COLO829 (cell line): Measurements from ENCODE around the gene TMEM272.

Experiments used
- DNase-seq: peaks from one replicate; pipeline ENCODE4 v3.0.0; 2012; ENCODE audit warnings: low spot score

Gene TMEM272

DNA sequence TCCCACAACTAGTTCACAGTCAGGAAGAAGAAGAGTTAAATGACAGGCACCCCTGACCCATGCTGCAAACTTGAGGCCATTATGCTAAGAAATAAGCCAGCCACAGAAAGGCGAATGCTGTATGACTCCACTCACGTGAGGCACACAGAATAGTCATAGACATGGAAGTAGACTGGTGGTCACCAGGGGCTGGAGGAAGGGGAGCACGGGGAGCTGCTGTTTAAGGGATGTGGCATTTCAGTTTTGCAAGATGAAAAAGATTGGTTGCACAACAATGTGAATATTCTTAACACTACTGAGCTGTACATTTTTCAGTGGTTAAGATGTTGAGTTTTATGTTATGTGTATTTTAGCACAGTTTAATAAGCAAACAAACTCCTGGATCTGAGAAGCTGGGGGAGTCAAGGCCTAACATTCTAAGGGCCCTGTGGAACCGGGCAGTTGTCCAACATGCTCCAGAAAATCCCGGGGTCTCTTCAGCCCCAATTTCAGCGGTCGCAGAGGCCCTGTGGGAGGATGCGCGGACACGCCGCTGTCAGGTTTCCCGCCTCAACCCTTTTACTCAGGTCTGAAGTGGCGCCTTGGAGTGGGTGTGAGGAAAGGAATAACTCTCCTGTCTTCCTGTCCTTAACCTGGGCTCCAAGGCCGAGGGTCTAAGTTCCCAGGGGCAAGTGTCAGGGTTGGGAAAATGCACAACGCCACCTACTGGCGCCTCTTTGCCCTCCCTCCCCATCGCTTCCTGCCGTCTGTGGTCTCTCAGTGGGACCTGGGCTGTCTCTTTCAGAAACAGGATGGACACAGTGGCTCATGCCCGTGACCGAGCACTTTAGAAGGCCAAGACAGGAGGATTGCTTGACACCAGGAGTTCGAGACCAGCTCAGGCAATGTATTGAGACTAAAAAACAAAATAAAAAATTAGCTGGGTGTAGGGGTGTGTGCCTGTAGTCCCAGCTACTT, 4.4 kb upstream of the TMEM272 start:
- DNase-seq = peak; percentile 43

DNA sequence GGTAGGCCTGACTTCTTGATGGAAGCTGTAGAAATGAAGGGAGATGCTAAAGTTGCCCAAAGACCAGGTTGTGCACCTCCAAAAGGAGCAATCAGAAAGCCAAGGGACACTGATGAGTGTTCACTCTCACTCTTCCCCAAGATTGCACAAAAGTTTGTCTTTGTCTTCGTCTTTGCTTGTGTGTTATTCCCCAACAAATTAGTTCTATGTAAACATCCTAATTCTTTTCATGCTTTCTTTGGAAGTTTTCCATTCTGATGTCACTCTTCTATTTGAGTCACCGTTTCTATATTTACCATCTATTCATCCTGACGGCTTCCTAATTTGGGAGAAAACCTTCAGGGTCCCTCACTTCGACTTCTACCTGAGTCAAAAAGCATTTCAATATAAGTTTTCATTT, 3.7 kb upstream of the TMEM272 start:
- DNase-seq = peak; percentile 20

DNA sequence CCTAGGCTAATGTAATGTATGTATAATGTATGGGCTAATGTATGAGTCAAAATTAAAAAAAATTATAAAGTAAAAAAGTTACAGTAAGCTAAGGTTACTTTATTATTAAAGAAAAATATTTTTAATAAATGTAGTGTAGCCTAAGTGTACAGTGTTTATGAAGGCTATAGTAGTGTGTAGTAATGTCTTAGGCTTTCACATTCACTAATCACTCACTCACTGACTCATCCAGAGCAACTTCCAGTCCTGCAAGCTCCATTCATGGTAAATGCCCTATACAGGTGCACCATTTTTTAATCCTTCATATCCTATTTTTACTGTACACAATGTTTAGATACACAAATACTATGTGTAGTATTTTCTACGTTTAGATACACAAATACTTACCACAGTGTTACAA, 1.8 kb upstream of the TMEM272 start:
- no peak for DNase-seq

DNA sequence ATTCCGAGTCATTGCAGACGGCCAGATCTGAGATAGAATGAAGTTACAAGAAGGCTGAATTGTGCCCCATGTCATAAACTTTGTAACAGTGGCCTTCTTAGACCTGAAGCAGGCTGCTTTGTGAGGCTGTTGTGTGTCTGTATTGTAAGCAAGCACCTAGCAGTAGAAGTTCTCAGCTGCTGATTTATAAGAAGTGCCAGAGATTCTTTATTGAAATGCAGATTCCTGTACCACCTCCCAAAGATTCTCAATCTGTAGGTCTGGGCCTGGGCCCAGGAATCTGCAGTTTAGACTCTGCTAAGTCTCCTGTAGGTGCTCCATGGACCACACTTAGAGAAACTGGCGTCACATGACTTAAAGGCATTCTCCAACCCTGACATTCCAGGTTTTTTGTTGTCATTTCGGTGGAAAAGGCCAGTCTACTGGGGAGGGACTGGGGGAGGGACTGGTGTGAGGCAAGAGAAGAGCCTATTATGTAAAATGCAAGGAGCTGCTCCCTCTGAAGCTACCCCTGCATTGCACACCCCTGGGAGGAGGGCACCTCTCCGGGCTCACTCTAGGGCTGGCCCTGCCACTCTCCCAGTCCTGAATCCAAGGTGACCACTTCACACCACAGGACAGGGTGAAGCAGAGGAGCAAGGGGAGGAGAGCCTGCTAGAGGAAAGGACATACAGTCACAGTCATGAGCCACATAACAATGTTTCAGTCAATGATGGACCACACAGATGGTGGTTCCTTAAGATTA, 769 bp upstream of the TMEM272 start:
- peak; percentile 11 for DNase-seq

DNA sequence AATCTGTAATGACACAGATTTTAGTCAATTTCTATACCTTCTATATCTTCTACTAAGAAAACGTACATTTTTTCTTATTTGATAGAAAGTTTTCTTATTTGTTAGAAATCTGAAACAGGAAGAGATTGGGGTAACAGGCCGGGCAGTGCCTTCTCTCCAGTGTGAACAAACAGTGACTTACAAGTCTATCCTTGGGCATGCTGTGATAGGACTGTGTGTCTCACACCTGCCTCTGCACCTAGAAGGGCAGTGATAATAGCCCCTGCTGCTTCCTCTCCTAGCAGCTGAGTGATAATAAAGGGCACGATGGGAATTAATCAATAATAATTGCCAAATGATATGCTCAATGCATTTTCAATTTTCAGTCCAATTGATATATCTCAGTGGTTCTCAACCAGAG, 1.4 kb downstream of the TMEM272 start:
- DNase-seq = no peak

DNA sequence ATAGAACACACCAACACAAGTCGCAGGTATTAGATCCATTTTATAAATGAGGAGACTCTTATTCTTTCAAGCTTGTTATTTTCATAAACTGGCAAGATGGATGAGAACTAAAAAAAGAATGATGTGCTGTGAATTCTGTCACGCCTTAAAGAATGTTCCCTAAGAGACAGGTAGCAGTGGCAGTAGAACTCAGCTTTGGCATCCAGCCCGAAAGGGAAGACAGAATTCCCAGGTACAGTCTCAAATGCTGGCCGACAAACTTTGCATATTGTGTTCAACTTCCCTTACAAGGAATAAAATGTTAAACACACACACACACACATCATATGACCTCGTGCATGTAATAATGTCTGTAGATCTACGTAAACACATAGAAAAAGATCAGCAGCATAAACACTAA, 3.2 kb downstream of the TMEM272 start:
- DNase-seq = no peak

DNA sequence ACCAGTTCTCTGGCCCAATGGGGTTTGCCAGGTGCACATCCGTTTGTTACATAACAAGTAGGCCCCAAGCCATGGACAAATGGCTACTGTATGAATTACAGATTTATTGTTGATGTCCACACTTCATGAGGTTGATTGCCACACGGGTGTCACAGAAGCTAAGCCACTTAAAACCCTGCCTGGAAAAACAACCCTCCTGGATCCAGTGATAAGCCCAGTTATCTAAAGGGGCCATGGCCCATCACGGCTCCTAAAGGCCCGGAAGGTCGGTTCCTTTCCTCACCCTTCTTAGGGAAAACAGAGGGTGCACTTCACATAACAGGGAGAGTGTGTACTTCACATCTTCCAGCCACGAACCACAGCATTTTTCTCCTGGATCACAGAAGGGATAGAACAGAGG, 4.1 kb downstream of the TMEM272 start:
- DNase-seq = no peak

DNA sequence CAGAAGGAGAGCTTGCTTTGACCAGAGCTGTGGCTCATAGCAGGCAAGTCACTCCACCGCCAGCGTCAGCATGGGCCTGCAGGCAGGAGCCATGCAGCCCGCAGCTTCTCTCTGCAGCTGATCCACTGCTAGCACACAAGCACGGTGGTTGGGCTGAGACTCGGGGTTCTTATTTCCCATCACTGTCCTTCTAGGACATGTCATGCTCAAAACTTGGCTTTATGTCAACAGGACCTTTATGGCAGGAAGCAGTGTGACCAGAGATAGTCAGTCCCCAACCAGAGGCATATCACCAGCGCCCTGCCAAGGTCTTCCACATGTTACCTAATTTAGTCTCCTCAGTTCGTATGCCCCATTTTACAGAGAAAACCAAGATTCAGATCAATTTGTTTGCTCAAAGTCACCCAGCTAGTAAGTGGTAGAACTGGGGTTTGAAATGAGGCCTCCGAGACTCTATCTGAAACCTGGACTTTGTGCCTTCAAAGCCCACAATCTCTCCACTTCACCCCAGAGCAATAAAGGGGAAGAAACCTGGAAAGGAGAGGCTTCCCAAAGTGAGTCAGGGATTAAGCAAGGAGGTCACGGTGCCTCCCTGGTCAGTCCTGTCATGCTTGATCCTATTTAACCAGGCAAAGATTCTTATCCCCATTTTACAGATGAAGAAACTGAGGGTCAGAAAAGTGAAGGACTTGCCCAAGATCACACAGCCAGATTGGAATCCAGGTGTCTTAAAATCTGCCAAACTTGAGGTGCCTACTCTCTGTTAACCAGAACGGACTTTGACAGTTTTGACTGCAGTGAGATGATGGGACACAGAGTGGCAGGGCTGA, 5.1 kb downstream of the TMEM272 start:
- DNase-seq = no peak

DNA sequence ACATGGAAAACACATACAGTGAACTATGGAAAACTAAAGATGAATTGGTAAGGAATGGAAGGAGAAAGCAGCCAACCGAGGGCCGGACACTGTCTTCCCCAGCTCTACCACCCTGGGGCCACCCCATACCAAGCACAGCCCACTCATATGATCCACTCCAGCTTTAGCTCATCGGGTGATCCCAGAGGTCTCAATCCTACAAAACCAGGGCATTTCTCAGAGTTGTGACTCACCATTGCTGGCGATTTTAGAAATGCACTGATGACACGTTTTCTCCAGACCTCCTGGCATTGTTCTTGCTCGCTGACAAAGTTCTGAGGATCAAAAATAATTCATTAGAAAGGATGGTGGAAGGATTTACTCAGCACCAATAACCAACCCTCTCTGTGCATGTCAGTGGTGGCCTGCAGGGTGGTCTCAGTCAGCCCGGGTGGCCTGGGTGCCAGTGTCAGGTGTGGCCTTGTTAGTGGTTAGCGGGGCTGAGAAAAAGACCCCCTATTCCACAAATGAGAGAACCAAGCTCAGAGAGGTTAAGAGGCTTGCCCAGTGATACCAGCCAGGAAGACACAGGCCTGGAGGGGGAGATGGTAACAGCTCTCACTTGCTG, 6.6 kb downstream of the TMEM272 start:
- no peak for DNase-seq

DNA sequence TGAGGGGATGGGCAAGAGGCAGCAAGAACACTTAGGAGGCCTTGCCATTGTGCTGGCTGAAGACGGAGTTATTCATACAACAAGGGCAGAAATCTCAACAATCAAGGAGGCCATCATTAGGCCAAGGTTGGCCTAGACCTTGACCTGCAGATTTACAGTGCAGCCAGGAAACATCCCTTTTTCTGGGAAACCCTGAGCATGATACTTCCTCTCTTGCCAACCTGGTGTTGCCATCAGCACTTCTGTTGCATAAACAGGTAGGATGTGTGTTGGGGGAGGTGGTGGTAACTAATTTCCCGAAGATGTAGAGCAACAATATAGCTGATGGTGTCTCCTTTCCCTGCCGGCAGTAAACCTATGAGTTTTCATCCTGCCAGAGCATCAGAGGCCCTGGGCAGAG, 8.0 kb downstream of the TMEM272 start:
- no peak for DNase-seq

DNA sequence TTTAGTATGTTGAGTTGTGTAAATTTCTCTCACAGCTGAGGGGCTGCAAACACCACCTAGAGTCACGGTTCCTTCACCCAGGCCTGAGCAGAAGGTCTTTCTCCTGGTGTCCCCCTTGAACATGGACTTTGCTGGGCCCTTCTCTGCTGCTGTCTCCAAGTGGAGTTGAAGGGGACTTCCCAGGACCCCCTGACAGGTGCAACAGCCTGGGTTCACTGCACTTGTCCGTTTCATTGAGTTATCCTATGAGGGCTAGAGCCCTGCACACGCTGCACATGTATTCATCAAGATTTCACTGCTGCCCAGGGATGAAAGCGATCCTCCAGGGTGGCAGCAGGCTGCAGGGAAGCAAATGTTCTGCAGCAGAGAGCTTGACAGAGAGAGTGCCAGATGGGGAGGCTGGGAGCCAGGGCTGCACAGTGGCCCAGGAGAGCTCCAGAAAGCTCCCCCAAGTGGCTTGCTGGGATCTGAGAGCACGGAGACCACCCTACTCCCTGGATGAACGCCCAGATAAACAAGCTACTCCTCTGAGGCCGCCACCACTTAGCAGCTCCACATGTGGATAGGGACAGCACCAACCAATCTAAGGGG, 10.3 kb downstream of the TMEM272 start:
- no peak for DNase-seq

DNA sequence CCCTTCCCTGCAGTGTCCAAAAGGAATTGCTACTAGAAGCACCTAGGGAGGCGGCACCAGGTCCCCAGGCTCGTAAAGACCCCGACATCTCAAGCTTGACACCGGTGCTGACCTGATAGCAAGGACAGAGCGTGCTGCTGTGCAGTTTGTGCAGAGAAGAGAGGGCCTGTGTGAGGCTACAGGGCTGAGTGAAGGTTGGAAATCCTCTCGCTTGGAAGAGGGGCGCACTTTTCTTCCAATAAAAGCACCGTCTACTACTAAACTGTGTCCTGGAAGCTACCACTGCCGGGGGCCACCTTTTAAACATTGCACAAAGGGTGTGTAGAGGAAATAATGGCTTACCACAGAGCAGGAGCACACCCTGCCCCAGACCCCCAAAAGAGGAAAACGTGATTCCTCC, 11.0 kb downstream of the TMEM272 start:
- no peak for DNase-seq

DNA sequence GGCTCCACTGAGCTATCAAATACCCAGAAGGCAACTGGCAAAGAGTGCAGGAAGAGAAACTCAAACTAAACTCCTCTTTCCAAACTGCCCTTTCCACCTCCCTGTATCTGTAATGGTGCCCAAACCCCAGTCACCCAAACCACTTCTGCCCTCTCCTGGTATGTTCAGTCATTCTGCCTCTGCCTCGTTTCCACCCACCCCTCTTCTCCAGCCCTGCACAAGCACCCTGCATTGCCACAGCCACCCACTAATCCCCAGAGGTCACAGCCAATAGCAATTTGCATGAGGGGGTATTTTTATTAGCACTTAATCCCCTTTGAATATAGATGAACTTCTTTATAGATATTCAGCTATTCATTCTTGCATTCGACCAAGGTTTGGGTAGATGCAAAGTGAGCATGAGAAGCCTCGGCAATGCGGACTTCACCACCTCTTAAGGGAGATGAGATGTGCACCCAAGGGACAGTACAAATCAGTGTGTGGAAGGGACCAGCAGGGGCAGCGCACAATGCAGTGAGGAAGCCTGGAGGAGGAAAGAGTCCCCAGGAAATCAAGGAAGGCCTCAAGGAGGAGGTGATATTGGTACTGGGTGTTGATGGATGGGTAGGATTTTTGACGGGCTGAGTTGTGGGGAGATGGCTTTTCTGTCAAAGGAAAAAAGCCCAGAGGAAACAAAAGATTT, 12.4 kb downstream of the TMEM272 start:
- peak; percentile 45 for DNase-seq

DNA sequence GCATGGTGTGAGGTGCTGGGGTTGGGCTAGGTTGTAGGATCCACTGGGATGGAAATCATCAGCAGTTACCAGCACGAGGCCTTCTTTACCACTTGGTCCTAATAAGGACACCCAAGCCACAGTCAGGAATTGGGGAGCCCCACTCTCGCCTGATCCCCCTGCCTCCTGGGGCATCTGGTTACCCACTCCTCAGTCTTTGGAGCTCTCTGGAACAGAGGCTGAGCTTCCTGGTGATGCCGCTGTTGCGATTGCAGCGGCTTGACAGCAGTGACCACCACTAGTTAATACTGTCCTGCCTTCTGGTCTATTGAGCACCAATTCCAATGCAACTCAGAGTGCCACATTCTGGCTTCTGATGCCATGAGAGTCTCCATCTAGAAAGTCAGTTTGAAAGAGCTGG, 13.5 kb downstream of the TMEM272 start:
- no peak for DNase-seq

DNA sequence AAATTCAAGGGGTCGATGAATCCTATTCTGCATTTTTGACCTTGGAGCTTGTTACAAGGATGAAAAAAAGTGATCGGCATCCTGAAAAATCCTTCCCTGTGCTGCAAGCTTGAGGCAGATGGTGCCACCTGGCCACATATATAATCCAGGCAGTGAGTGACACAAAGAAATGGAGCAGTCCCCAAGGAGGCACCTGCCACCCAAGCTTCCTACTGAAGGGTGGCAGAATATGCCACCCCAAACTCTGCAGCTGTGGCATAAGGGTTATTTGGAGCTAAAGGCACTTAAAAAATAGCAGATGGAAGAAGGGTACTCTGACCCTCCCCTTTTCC, 15.4 kb downstream of the TMEM272 start:
- no peak for DNase-seq

DNA sequence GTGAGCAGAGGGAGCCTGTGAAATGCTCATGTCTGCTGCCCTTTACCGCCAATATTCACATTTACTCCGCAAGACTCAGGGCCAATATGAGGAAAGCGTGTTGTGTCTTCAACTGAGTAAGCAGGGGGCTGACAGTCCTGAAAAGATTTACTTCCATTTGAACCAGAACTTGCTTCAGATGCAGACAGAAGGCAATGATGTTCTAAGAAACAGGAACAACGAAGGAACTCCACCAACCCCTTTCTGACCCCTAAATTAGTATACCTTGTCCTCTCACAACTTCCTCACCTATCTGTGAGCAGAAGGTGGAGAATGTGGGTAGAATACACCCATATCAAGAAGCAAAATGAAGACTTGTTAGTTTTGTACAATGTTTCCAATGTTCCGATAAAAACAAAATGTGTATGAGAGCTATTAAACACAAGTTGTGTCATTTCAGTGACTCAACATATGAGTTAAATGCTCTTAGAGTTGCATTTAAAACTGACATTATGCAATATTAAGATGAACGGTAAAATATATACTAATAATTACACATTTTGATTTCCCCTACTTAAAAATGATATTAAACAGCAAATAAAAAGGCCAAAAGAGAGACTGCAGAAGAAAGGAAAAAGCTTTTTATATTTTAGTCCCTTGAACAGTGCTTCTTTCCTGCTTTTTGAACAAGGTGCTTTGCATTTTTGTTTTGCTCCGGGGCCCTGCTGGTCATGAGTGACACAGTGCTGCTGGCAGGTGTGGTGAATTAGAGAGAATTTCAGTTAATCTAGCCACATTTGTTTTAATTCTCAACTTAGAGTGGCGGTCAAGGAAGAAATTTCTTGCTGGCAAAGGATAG, 16.0 kb downstream of the TMEM272 start:
- no peak for DNase-seq

DNA sequence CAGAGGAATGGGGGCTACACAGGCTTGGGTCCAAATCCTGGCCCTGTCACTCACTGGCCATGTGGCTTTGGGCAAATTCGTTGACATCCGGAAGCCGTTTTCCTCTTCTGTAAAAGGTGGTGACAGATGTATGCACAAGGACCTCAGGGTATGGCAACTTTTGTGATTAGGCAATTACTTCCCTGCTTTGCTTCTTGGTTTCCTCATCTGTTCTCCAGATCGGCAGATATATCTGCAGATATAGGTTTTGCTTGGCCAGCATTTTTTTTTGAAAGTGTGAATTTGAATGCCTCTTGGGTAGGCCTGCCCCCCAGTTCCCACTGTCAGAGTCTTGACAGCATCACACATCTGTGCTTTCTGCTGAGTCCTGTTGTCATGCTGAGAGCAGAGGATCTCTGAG, 17.7 kb downstream of the TMEM272 start:
- DNase-seq = no peak

DNA sequence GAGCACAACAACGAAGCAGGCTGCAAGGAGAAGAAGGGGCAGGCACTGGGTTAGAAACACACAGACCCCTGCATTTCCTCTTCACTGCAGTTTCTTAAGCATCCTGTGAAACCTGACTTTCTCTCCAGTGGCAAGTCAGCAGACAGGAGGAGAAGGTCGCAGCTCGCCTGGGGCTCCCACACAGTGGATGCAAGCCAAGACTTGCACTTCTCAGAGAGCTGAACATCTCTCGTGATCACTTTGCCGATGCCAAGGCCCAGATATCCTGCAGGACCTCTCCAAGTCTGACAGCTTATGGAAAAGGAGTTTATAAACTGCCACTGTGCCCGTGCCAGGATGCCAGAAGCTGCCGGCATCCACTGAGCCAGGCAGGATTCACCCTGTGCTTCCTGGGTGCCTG, 18.4 kb downstream of the TMEM272 start:
- DNase-seq = peak; percentile 72

DNA sequence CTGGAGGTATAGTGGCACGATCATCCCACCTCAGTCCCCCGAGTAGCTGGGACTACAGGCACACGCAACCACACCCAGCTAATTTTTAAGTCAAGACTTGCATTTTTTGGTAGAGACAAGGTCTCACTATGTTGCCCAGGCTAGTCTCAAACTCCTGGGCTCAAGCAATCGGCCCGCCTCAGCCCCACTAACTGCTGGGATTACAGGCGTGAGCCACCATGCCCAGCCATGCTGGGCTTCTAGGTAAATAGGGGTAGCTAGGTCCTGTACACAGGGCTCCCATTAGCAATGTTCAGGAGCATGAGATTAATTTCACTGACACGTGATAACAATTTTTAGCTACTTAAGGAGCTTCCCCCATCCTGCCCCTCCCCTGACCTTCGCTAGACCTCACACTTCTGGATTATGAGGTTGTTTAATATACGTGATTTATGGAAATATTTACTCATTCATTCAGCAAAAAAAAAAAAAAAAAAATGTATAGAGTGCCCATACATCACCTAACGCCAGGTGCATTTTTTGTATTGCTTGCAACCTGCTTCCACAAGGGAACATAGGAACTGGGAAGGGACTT, 19.2 kb downstream of the TMEM272 start:
- DNase-seq = no peak

DNA sequence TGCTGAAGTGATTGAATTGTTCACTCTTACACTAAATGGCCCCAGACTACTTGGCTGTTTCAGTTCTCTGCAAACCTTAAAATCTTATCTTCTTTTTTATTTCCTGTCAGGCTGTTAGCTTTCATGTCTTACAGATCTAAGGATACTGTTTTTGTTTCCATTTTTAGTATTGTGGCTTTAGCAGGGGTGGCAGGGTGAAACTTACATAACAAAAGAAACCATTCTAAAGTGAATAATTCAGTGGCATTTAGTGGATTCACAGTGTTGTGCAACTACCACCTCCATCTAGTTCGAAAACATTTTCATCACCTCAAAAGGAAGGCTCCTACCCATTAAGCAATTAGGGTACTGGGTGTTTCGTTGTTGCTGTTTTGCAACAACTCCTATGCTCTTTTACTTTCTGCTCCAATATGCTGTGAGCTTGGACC, 19.8 kb downstream of the TMEM272 start:
- DNase-seq = no peak
